Endothelial cell (in vitro differentiated cells): ENCODE data around the gene FBXL19. TPM values are rescaled to one million over a fixed set of nuclear protein-coding genes. Genes with fewer than 3 reads are reported as not detected.
A peak's percentile ranks its signal among the peaks of the same experiment; 100 is the strongest.

Source experiments
- DNase-seq: peaks from one replicate; pipeline ENCODE4 v3.0.0; 2021; ENCODE audit warnings: low spot score
- H3K27ac Mint-ChIP-seq: one replicate; pipeline ENCODE4 v1.8.0; 2021; ENCODE audit warnings: mixed read lengths, inconsistent platforms; ENCODE audit not compliant: unreplicated experiment
- H3K27me3 Mint-ChIP-seq: one replicate; pipeline ENCODE4 v1.8.0; 2021; ENCODE audit warnings: mild to moderate bottlenecking, moderate library complexity, mixed read lengths, inconsistent platforms; ENCODE audit not compliant: unreplicated experiment
- H3K36me3 Mint-ChIP-seq: one replicate; pipeline ENCODE4 v1.8.0; 2021; ENCODE audit warnings: mild to moderate bottlenecking, low read depth, mixed read lengths, inconsistent platforms; ENCODE audit not compliant: unreplicated experiment
- H3K4me1 Mint-ChIP-seq: one replicate; pipeline ENCODE4 v1.8.0; 2021; ENCODE audit warnings: mild to moderate bottlenecking, mixed read lengths, inconsistent platforms; ENCODE audit not compliant: unreplicated experiment
- H3K4me3 Mint-ChIP-seq: one replicate; pipeline ENCODE4 v1.8.0; 2021; ENCODE audit warnings: mild to moderate bottlenecking, mixed read lengths, inconsistent platforms; ENCODE audit not compliant: unreplicated experiment
- H3K9me3 Mint-ChIP-seq: one replicate; pipeline ENCODE4 v1.8.0; 2021; ENCODE audit warnings: mixed read lengths, inconsistent platforms; ENCODE audit not compliant: unreplicated experiment
- total RNA-seq: library from RNA; stranded (reverse); fragmentation: NEBNext Ultra II Directional; extraction: Animal tissue kit (Norgen Biotek cat#: 25700); gene quantifications from one replicate; pipeline ENCODE4 v1.2.1, GENCODE V29; 2021; ENCODE audit not compliant: unreplicated experiment
- TF ChIP-seq, protein P1 (sequence below): fragments of 200-600 bp; sonication (generic); IDR thresholded peaks from one replicate; pipeline ENCODE4 v1.5.0; 2021; ENCODE audit warnings: antibody characterized with exemption; ENCODE audit not compliant: unreplicated experiment

Gene FBXL19
- total RNA-seq, 1 donor from 2014 or later: 117 TPM

DNA sequence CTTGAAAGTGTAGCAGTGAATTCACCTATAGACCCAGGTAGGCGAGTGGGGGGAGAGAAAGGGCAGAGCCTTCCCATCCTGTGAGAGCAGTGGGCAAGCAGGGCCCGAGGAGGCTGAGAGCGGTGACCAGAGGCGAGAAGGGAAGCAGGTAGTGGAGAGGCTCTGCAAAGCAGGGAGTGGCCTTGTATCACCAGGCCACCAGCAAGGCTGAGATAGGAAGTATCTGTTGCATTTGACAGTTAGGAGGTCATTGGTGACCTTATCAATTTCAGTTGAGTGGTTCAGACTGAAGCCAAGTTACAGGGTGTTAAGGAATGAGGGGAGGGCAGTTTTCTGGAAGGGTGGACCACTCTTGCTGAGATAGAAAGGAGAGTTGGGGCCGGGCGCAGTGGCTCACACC, 51.0 kb downstream of the FBXL19 start:
- Mint-ChIP-seq H3K4me1 (no peaks in the 10 kb centered on the region), H3K4me3 (peak overlapping the region; percentile 21), H3K9me3 (no peaks in the 10 kb centered on the region), H3K27me3 (peaks cover 17% of the 10 kb centered on the region), H3K27ac (peak overlapping the region; percentile 0), H3K36me3 (peaks cover 57% of the 10 kb centered on the region)
- TF ChIP-seq, protein P1, sequence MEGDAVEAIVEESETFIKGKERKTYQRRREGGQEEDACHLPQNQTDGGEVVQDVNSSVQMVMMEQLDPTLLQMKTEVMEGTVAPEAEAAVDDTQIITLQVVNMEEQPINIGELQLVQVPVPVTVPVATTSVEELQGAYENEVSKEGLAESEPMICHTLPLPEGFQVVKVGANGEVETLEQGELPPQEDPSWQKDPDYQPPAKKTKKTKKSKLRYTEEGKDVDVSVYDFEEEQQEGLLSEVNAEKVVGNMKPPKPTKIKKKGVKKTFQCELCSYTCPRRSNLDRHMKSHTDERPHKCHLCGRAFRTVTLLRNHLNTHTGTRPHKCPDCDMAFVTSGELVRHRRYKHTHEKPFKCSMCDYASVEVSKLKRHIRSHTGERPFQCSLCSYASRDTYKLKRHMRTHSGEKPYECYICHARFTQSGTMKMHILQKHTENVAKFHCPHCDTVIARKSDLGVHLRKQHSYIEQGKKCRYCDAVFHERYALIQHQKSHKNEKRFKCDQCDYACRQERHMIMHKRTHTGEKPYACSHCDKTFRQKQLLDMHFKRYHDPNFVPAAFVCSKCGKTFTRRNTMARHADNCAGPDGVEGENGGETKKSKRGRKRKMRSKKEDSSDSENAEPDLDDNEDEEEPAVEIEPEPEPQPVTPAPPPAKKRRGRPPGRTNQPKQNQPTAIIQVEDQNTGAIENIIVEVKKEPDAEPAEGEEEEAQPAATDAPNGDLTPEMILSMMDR: no peak
- DNase-seq: no peak

DNA sequence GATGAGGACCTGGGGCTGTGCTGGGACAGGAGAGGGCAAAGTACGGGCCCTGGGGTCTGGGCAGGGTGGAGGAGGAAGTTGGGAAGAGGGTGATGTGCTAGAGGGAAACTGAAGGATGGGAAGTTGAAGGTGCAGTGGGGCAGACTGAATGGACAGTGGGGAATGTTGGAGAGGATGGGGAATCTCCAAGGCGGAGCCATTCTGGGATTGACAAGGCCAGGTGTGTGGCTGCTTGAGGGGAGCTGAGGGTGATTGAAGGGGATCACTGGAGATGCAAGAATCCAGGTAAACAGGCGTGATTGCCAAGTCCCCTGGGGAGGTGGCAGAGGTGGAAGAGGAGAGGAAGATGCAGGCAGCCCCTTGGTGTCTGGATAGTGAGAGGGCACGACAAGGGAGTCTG, 53.1 kb downstream of the FBXL19 start:
- H3K4me1 Mint-ChIP-seq: no peaks in the 10 kb centered on the region
- no peak overlapping the region for H3K4me3 Mint-ChIP-seq
- H3K27ac Mint-ChIP-seq: no peak overlapping the region
- H3K27me3 Mint-ChIP-seq: peaks cover 25% of the 10 kb centered on the region
- no peaks in the 10 kb centered on the region for H3K9me3 Mint-ChIP-seq
- no peak for DNase-seq
- peaks cover 48% of the 10 kb centered on the region for H3K36me3 Mint-ChIP-seq
- TF ChIP-seq, protein P1: no peak

DNA sequence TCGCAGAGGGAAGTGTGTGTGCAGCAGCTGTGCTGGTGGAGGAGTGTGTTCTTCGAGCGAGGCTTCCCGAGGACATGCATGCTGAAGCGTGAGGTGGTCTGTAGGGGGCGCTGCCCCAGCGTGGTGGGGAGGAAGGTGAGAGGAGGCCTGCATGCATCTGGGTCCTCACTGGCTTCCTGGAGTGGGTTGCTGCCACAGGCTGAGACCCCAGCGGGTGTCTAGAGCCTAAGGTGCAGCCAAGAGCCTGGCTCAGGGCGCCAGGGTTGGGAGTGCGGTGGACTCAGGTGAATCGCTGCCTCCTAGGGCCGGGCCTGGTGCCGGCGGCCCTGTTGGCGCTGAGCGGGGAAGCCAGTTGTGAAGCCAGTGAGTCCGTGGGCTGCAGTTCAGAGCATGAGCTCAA, 54.1 kb downstream of the FBXL19 start:
- Mint-ChIP-seq H3K9me3 (no peaks in the 10 kb centered on the region), H3K27ac (peak overlapping the region; percentile 67), H3K36me3 (peaks cover 43% of the 10 kb centered on the region), H3K27me3 (peaks cover 30% of the 10 kb centered on the region), H3K4me3 (peak overlapping the region; percentile 37), H3K4me1 (no peaks in the 10 kb centered on the region)
- TF ChIP-seq, protein P1: peak; percentile 65
- DNase-seq: peak; percentile 66

DNA sequence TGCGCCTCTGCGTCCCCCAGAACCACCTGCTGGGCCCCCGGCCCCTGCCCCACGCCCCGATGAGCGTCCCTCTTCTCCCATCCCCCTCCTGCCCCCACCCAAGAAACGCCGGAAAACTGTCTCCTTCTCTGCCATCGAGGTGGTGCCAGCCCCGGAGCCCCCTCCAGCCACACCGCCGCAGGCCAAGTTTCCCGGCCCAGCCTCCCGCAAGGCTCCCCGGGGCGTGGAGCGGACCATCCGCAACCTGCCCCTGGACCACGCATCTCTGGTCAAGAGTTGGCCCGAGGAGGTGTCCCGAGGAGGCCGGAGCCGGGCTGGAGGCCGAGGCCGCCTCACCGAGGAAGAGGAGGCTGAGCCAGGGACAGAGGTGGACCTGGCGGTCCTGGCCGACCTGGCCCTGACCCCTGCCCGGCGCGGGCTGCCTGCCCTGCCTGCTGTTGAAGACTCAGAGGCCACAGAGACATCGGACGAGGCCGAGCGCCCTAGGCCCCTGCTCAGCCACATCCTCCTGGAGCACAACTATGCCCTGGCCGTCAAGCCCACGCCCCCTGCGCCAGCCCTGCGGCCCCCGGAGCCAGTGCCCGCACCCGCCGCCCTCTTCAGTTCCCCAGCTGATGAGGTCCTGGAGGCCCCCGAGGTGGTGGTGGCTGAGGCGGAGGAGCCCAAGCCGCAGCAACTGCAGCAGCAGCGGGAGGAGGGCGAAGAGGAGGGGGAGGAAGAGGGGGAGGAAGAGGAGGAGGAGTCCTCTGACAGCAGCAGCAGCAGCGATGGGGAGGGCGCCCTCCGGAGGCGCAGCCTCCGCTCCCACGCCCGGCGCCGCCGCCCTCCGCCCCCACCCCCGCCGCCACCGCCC, 56.0 kb downstream of the FBXL19 start:
- H3K4me1 Mint-ChIP-seq: no peaks in the 10 kb centered on the region
- no peak for DNase-seq
- peaks cover 30% of the 10 kb centered on the region for H3K36me3 Mint-ChIP-seq
- no peaks in the 10 kb centered on the region for H3K9me3 Mint-ChIP-seq
- H3K27me3 Mint-ChIP-seq: peaks cover 30% of the 10 kb centered on the region
- H3K27ac Mint-ChIP-seq: no peak overlapping the region
- TF ChIP-seq, protein P1: no peak
- H3K4me3 Mint-ChIP-seq: no peak overlapping the region

DNA sequence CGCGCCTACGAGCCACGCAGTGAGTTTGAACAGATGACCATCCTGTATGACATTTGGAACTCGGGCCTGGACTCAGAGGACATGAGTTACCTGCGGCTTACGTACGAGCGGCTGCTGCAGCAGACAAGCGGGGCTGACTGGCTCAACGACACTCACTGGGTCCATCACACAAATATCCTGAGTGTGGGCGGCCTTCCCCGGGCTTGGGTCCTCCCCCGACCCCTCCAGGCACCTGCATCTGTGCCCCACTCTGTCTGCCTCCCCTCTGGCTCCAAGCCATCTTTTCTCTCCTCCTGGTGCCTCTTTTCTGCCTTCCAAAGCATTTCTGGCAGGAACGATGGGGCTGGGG, 56.6 kb downstream of the FBXL19 start:
- Mint-ChIP-seq H3K27me3 (peaks cover 30% of the 10 kb centered on the region), H3K27ac (no peak overlapping the region), H3K4me1 (no peaks in the 10 kb centered on the region), H3K36me3 (peaks cover 27% of the 10 kb centered on the region), H3K9me3 (no peaks in the 10 kb centered on the region), H3K4me3 (peak overlapping the region; percentile 15)
- TF ChIP-seq, protein P1: no peak
- no peak for DNase-seq
